DMS79 treated with DMSO at 0.1 percent for 48 hours (cell line): ENCODE measurements around the gene STK32A.

ENCODE experiments used
- DNase-seq: peaks from one replicate; lab custom pipeline; 2025; lab: John Stamatoyannopoulos, UW

Gene STK32A

GRCh38 chr5:147426640-147427327 is 192.0 kb downstream of the STK32A start:
- DNase-seq: no peak

- no peak for DNase-seq
Observed at GRCh38 chr5:147427521-147428401, 192.9 kb downstream of the STK32A start.

- DNase-seq: no peak
Observed at GRCh38 chr5:147430628-147431027, 195.8 kb downstream of the STK32A start.

- no peak for DNase-seq
Observed at GRCh38 chr5:147431586-147431985, 196.8 kb downstream of the STK32A start.

- no peak for DNase-seq
Observed at GRCh38 chr5:147432323-147432722, 197.5 kb downstream of the STK32A start.

- no peak for DNase-seq
Observed at GRCh38 chr5:147434049-147434448, 199.2 kb downstream of the STK32A start.

- DNase-seq: no peak
Observed at GRCh38 chr5:147436596-147436995, 201.8 kb downstream of the STK32A start.

GRCh38 chr5:147437161-147437596 is 202.4 kb downstream of the STK32A start:
- DNase-seq: no peak
